COLO829 (cell line): ENCODE measurements around the gene MVP.

Source experiments
- DNase-seq: peaks from one replicate; pipeline ENCODE4 v3.0.0; 2012; ENCODE audit warnings: low spot score

Gene MVP

DNA sequence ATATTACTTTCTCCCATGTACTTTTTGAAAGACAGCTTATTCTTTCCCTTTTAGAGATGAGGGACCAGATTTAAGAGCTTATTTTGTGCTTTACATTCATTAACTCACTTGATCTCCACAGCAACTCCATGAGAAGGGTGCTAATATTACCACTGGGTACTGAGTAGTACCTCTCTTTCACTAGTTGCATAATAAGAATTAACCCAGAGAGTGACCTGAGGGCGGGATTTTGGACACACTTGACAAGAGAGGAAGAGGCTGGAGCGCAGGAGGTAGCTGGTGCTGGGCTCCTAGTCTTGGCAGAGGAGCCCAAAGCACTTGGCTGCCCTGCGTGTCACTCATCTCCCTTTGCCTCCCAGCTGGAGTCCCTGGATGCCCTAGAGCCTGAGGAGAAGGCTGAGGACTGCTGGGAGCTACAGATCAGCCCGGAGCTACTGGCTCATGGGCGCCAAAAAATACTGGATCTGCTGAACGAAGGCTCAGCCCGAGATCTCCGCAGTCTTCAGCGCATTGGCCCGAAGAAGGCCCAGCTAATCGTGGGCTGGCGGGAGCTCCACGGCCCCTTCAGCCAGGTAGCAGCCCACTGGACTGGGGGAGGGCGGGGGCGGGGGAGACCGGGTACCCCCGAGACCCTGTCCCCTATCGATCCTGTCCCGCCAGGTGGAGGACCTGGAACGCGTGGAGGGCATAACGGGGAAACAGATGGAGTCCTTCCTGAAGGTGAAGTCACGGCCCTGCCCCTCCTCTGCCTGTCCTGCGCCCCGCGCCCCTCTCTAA lies 15.6 kb upstream of the MVP start:
- DNase-seq = no peak

DNA sequence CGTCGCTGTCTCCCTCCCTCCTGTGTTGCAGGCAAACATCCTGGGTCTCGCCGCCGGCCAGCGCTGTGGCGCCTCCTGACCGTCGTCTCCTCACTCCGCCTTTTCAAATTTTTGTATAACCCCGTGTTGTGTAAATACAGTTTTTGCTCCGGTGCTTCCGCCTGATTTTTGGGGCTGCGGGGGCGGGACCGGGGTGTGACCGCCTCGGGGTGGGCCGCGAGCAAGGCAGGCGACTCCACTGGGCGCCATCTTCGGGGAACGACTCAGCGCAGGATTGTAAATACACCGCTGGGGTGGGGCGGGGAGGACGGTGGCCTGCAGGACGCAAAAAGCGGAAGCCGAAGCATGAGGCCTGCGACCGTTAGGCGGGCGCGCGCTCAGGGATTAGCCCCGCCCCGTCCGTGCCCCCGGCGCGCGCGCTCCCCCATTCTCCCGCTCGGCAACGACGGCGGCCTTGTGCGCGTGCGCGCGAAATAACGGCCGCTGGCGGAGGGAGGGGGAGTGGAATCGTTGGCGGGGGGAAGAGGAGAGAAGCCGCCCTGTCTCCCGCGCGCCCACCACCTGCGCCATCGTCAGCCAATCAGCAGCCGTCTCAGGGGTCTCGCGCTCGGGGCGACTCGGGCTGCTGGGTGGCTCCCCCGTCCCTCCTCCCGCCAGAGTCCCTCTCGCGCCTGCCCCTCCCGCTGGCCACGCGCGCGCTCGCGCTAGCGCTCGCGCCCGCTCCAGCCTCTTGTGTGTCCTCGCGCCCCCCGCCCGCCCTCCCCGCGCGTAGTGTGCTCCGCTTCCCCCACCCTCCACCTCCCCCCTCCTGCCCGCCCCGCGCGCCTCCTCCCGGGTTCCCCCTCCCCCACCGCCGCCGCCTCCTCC lies 14.8 kb upstream of the MVP start:
- DNase-seq = peak; percentile 87

DNA sequence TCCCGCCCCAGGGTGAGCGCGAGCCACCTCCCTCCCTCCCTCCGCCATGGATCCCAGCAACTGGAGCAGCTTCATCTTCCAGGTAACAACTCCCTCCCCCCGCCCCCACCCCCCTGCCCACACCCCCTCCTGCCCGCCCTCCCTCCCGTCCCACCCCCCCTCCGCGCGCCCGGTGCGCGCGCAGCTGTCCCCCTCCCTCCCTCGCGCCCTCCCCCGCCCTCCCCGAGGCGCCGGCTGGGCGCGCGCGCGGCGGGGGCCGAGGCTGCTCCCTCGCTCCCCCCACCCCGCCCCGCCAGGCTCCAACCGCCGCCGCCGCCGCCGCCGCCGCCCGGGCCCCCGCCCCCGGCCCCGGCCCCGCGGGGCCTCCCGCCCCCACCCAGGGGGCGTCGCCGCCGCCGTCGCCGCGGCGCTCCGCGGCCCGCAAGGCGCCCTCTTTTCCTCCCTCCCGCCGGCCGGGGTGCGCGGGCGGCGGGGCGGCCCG lies 14.1 kb upstream of the MVP start, which contains the start of gene MAZ:
Gene MAZ, plus strand, starts transcription at position 431 of the 481 bp plus-strand sequence. CDS start 173 bp downstream, outside the sequence.
- DNase-seq = peak; percentile 85

DNA sequence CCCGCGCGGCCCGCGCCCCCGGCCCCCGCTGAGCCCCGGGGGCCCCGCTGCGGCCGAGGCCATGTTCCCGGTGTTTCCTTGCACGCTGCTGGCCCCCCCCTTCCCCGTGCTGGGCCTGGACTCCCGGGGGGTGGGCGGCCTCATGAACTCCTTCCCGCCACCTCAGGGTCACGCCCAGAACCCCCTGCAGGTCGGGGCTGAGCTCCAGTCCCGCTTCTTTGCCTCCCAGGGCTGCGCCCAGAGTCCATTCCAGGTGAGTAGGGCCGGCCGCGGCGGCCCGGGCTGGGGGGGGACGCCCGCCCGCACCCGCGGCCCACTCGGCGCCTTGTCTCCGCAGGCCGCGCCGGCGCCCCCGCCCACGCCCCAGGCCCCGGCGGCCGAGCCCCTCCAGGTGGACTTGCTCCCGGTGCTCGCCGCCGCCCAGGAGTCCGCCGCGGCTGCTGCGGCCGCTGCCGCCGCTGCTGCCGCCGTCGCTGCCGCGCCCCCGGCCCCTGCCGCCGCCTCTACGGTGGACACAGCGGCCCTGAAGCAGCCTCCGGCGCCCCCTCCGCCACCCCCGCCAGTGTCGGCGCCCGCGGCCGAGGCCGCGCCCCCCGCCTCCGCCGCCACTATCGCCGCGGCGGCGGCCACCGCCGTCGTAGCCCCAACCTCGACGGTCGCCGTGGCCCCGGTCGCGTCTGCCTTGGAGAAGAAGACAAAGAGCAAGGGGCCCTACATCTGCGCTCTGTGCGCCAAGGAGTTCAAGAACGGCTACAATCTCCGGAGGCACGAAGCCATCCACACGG lies 13.4 kb upstream of the MVP start:
- no peak for DNase-seq

DNA sequence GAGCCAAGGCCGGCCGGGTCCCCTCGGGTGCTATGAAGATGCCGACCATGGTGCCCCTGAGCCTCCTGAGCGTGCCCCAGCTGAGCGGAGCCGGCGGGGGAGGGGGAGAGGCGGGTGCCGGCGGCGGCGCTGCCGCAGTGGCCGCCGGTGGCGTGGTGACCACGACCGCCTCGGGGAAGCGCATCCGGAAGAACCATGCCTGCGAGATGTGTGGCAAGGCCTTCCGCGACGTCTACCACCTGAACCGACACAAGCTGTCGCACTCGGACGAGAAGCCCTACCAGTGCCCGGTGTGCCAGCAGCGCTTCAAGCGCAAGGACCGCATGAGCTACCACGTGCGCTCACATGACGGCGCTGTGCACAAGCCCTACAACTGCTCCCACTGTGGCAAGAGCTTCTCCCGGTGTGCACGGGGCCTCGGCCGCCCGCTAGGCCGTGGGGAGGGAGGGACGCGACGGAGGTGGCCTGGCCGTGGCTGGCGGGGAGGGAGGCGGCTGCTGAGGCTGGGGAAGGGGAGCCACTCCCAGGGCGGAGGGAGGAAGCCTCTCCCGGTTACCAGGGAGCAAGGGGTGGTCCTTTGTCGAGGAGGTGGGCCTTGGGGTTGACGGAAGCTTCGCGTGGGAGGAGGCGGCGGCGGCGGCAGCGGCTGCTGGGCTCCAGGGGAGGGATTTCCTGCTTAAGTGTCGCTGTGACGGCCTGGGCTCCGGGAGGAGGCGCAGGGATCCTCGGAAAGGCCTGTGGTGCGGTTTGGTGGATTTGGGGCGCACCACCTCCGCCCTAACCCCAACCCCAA lies 12.6 kb upstream of the MVP start:
- DNase-seq = peak; percentile 77

DNA sequence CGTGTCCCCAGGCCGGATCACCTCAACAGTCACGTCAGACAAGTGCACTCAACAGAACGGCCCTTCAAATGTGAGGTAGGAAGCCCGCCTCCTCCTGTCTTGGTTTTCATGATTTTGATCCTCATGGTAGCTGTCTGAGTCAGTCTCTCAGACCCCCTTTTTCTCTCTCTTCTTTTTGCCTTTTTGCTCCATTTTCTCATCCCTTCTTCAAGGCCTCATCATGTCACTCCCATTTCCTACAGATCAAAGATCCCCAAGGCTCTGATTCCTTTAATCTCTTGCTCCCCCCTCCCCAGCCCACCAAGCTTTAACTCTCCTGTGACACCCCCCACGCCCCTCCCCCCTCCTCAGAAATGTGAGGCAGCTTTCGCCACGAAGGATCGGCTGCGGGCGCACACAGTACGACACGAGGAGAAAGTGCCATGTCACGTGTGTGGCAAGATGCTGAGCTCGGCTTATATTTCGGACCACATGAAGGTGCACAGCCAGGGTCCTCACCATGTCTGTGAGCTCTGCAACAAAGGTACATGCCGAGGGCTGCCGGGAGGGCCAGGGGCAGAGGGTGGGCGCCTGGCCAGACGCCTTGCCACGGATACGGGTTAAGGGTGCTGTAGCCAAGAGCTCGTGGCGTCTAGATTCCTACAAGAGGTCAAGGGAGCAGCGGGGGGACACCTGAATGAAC lies 11.9 kb upstream of the MVP start:
- no peak for DNase-seq

DNA sequence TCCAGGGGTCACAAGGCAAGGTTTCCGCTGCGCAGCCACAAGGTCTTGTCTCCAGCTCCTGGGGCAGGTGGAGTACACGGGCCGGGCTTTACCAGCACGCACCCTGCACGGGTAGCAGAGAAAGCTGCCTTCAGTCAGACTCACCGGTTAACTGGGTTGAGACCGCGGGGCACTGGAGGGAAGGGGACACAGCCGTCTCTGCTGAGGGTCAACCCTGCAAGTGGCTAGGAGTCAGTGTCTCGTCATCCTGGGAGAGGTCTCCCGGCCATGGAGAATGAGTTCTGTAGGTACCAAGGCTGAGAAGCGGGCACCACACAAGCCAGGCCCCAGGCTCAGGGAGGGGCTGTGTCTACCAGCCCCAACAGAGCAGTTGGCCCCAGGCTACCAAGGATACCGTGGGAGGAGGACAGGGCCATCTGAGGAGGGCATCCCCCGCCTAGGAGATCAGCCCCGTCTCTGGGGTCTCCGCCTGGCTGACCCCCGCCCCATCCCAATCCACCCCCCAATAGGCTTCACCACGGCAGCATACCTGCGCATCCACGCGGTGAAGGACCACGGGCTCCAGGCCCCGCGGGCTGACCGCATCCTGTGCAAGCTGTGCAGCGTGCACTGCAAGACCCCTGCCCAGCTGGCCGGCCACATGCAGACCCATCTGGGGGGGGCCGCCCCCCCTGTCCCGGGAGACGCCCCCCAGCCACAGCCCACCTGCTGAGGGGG lies 11.1 kb upstream of the MVP start:
- no peak for DNase-seq

DNA sequence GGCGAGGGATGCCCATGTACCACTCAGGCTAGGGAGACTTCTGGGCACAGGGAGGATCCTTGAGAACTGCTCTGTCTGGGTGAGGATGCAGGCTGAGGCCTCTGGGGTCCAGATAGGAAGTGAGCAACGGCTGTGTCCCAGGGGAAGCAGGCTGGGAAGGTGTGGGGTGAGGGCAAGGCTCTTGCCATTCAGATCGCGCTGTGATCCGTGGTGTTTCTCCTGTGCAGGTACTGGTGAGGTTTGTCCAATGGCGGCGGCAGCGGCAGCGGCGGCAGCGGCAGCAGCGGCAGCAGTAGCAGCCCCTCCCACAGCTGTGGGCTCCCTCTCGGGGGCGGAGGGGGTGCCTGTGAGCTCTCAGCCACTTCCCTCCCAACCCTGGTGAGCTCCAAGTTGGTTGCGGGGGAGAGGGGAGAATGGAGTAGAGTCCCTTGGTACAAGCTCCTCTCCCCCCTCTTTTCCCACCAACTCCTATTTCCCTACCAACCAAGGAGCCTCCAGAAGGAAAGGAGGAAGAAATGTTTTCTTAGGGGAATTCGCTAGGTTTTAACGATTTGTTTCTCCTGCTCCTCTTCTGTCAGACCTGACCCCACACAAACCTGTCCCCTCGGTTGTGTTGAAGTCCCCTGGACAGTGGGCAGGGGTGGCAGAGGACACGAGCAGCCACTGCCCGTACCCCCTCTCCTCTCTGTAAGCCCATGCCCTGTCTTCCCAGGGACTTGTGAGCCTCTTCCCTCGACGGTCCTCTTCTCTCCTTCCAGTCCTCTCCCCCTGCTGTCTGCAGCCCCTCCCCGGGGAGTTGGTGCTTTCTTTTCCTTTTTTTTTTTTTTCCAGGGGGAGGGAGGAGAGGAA lies 10.2 kb upstream of the MVP start:
- DNase-seq = no peak

DNA sequence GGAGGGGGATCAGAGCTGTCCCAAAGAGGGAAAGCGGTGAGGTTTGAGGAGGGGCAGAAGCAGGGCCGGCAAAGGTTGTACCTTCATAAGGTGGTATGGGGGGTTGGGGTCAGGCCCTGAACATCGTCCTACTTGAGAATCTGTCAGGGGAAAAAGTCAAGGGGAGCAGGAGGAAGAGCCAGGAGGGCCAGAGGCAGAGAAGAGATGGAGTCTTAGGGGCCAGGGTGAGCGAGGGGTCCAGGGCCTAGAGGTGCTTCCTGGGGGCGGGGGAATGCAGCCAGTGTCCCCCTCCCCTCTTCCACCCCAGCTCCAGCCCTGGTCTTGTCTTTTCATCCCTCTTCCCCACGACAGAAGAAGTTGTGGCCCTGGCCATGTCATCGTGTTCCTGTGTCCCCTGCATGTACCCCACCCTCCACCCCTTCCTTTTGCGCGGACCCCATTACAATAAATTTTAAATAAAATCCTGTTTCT lies 9.5 kb upstream of the MVP start:
- no peak for DNase-seq

DNA sequence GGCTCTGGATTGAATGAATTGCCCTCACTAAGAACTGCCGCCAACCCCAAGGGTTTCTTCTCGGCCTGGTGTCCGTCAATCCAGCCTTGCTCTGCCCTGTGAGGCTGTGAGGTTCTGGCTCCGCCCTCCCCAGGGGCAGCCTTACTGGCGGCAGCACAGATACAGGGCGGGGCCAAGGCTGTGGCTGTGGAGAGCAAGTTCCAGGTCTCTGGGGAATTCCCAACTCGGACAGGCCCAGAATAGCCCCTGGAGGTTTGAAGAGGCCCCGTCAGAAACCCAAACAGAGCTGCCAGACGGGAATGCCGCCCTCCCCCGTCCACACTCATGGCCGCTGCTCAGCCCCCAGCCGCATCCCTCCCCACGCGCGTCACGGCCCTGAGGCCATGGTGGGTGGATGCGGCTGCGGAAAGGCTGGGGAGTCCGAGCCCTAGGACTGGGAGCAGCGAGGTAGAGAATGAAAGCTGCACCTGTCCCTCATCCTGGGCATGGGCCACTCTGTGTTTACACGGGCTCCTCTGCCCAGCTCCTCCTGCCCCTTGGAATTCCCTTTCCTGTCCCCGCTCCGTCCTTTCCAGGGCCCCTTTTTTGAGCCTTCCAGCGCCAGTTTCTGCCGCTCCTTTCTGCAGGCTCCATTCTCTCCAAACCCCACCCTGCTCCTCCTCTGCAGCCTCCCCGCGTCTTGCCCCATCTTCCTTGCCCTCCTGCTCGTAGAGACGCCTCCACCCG lies 8.9 kb upstream of the MVP start:
- peak; percentile 96 for DNase-seq

DNA sequence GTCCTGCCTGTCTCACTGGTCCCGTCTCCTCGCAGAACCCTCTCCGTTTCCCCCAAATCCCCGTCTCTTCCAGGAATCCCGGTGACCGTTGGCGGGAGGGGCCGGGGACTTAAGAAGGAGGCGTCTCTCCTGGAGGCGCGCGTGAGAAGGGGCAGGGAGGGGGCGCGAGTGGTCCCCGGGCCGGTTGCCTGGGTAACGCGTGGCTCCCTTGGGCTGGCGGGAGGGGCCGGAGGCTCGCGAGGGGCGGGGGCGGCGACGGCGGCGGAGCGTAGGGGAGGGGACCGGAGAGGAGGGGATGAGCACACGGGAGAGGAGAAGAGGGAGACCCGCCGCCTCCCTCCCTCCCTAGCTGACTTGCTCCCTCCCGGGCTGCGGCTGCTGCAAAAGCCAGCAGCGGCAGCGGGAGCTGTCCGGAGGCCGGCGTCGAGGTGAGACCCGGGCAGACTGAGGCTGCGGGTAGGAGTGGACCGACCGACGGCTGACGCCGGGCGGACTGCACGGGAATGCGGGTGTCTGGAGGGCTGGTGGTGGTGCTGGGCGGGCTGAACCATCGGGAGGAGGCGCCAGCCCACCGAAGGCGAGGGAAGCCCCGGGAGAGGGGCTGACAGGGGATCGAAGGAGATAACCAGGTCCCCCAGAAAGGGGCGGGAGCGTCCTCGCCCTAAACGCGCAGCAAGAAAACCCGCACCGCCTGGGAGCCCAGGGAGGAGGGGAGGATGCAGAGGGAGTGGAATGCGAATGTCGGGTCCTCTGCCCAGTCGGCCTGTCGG lies 8.2 kb upstream of the MVP start, which contains the start of gene PRRT2:
Gene PRRT2, plus strand, starts transcription at position 298 of the 770 bp plus-strand sequence. CDS start 862 bp downstream, outside the sequence.
- no peak for DNase-seq

DNA sequence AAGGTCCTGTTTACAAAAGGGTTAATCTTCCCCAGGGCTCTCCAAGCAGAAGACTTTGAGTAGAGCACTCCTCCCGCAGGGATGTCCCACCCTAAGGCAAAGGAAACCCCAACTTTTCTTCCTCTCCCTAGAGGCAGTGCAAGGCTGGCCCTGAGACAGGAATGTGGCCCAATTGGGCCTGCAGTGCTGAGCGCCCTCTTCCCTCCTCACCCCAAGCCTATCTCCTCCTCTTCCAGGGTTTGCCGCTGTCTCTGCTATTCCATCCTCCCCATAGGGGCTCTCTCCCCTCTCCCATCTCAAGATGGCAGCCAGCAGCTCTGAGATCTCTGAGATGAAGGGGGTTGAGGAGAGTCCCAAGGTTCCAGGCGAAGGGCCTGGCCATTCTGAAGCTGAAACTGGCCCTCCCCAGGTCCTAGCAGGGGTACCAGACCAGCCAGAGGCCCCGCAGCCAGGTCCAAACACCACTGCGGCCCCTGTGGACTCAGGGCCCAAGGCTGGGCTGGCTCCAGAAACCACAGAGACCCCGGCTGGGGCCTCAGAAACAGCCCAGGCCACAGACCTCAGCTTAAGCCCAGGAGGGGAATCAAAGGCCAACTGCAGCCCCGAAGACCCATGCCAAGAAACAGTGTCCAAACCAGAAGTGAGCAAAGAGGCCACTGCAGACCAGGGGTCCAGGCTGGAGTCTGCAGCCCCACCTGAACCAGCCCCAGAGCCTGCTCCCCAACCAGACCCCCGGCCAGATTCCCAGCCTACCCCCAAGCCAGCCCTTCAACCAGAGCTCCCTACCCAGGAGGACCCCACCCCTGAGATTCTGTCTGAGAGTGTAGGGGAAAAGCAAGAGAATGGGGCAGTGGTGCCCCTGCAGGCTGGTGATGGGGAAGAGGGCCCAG lies 7.3 kb upstream of the MVP start:
- DNase-seq = no peak

DNA sequence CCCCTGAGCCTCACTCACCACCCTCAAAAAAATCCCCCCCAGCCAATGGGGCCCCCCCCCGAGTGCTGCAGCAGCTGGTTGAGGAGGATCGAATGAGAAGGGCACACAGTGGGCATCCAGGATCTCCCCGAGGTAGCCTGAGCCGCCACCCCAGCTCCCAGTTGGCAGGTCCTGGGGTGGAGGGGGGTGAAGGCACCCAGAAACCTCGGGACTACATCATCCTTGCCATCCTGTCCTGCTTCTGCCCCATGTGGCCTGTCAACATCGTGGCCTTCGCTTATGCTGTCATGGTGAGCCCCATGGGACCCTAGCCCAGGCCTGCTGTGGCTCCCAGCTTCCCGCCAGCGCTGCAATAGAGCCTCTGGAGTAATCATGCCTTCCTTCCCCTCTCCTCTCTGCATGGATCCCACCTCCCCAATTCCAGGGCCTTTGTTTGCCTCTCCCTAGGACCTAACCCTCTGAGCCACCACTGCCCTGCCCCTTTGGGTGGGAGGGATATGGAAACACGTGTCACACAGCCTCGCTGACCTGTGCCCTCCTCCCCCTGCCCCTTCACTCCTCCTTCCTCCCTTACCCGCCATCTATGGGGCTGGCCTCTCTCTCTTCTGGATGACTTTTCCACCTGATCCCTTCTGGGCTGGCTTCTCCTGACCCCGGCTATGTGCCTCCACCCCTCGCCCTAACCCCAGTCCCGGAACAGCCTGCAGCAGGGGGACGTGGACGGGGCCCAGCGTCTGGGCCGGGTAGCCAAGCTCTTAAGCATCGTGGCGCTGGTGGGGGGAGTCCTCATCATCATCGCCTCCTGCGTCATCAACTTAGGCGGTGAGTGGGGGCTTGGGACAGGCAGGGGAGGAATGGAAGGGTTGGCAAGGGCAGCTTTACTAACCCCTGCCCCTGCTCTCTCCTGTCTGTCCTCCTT lies 6.4 kb upstream of the MVP start:
- DNase-seq = no peak

DNA sequence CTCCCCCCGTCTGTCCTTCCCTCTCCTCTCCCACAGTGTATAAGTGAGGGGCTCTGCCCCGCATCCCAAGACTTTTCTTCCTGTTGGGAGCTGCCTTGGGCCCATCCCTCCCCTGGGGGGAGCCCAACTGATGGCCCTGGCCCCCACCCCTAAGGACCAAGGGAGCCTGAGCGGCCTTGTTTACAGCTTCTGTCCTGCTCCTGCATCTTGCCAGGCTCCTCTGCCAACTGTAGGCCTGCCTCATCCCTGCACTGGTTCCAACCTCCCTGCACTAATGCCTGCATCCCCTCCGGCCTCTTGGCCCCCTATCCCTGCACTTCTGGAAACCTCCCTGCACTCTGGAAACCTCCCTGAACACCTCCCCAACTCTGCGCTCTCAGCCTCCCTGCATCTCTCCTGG lies 5.7 kb upstream of the MVP start:
- DNase-seq = no peak

DNA sequence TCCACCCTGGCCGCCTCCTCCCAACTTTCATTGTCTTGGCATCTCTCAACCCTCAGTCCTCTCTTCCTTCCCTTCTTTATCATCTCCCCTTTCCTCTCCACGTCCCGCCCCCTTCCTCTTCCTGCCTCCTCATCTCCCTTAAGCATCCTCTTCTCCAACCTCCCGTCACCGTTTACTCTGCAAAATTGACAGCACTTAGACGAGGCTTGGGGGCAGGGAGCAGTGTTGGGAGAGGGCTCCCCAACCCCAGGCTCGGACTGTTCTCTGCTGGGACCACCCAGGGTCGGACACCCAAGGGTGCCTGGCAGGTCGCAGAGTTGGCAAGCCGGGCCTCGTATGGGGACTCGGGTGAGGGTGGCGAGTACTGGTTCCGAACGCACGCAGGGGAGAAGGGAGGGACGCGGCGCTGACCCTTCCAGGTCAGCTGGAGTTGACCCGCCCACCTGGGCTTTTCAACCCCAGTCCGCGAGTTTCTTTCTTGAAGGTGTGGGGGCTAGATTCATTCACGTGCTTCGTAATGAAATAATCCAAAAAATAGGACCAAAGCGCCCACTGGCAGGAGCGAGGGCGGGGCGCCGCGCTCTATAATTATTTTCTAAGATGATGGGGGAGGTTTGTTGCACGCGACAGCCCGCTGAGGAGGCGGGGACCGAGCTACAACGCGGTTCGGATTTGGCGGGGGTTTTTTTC lies 5.1 kb upstream of the MVP start:
- DNase-seq = no peak
